Fibroblast of lung (primary cell): Measurements from ENCODE around the gene HCN2. TPM values are rescaled to one million over a fixed set of nuclear protein-coding genes. Genes with fewer than 3 reads are reported as not detected.

ENCODE experiments used
- DNase-seq, 2 donors: peaks; one replicate each; pipeline versions ENCODE4 v3.0.0 to v3.0.0-alpha.2; 2010; ENCODE audit warnings: low read depth in 2 of 2
- H2AFZ ChIP-seq: 2 replicates; pipeline ENCODE4 v1.5.1; 2012; ENCODE audit warnings: low read length, control low read depth, inconsistent platforms
- H3K27ac ChIP-seq: 2 replicates; pipeline ENCODE4 v1.5.1; 2011; ENCODE audit warnings: low read length, control low read depth; ENCODE audit not compliant: insufficient read depth
- H3K27me3 ChIP-seq: 2 replicates; pipeline ENCODE4 v1.5.1; 2011; ENCODE audit warnings: mild to moderate bottlenecking, low read length; ENCODE audit not compliant: control insufficient read depth, insufficient read depth
- H3K36me3 ChIP-seq: 2 replicates; pipeline ENCODE4 v1.5.1; 2011; ENCODE audit warnings: low read length; ENCODE audit not compliant: control insufficient read depth, insufficient read depth
- H3K4me1 ChIP-seq: 2 replicates; pipeline ENCODE4 v1.5.1; 2011; ENCODE audit warnings: low read length; ENCODE audit not compliant: control insufficient read depth, insufficient read depth; ENCODE audit errors: extremely low read depth
- H3K4me2 ChIP-seq: 2 replicates; pipeline ENCODE4 v1.5.1; 2011; ENCODE audit warnings: low read length, control low read depth; ENCODE audit not compliant: insufficient read depth; ENCODE audit errors: extremely low read depth
- H3K4me3 ChIP-seq, 4 experiments: fragments of 200-600 bp in 1 of 4; sonication (generic) in 1 of 4; replicated peaks in 1 of 4; 2 replicates each; pipeline ENCODE4 v1.5.1; 2011 to 2016; ENCODE audit warnings: low read length in 4 of 4, low read depth in 3 of 4, mild to moderate bottlenecking in 3 of 4, control low read depth in 2 of 4, inconsistent platforms in 1 of 4, mixed read lengths in 1 of 4; ENCODE audit not compliant: insufficient read depth in 1 of 4; ENCODE audit errors: control extremely low read depth in 1 of 4
- H3K79me2 ChIP-seq: 2 replicates; pipeline ENCODE4 v1.5.1; 2012; ENCODE audit warnings: mild to moderate bottlenecking, low read length, inconsistent platforms; ENCODE audit not compliant: control insufficient read depth, insufficient read depth
- H3K9ac ChIP-seq: 2 replicates; pipeline ENCODE4 v1.5.1; 2011; ENCODE audit warnings: mild to moderate bottlenecking, low read length, control low read depth; ENCODE audit not compliant: insufficient read depth
- H3K9me3 ChIP-seq: 2 replicates; pipeline ENCODE4 v1.5.1; 2012; ENCODE audit warnings: low read depth, low read length; ENCODE audit not compliant: control insufficient read depth, insufficient read depth
- H4K20me1 ChIP-seq: 2 replicates; pipeline ENCODE4 v1.5.1; 2011; ENCODE audit warnings: low read length; ENCODE audit not compliant: control insufficient read depth, insufficient read depth; ENCODE audit errors: extremely low read depth
- EZH2 ChIP-seq: IDR thresholded peaks from 2 replicates; pipeline ENCODE4 v1.5.1; 2012; ENCODE audit warnings: low read length, control low read depth, mild to moderate bottlenecking; ENCODE audit errors: missing control alignments
- polyA plus RNA-seq, 2 donors: library from polyadenylated mRNA; depleted of rRNA in 1 of 2; stranded (reverse) in 1 of 2; unstranded in 1 of 2; fragments of >200 nt; gene quantifications; 2 replicates each; pipeline ENCODE4 v1.2.1, GENCODE V29; 2011 to 2012; ENCODE audit warnings: missing spikeins in 1 of 2
- total RNA-seq: library from RNA; depleted of rRNA; stranded (reverse); fragments of >200 nt; gene quantifications from 2 replicates; pipeline ENCODE4 v1.2.1, GENCODE V29; 2014
- TF ChIP-seq, protein P1 (sequence below), 2 donors: IDR thresholded peaks in 1 of 2; conservative IDR thresholded peaks in 1 of 2; 1 replicate in 1 of 2; 2 replicates in 1 of 2; pipeline ENCODE4 v1.5.1; 2011 to 2012; ENCODE audit warnings: low read length in 2 of 2, control low read depth in 1 of 2, inconsistent platforms in 1 of 2, low read depth in 1 of 2, mild to moderate bottlenecking in 1 of 2

HCN2 gene
- total and polyA plus RNA-seq, 2 donors (not counting 1 experiment from before 2014, with no cell fraction given), result 0.49 to 0.50 TPM

- Histone ChIP-seq H3K79me2 (peaks cover 21% of the 10 kb centered on the region), H3K9me3 (no peaks in the 10 kb centered on the region), H2AFZ (no peak overlapping the region), H3K9ac (no peak overlapping the region), H3K4me1 (no peaks in the 10 kb centered on the region), H3K36me3 (peaks cover 14% of the 10 kb centered on the region), H3K4me2 (no peak overlapping the region), H4K20me1 (no peaks in the 10 kb centered on the region), H3K4me3 (no peak overlapping the region), H3K27ac (no peak overlapping the region), H3K27me3 (no peaks in the 10 kb centered on the region)
- TF ChIP-seq EZH2, result no peak
- TF ChIP-seq, protein P1, sequence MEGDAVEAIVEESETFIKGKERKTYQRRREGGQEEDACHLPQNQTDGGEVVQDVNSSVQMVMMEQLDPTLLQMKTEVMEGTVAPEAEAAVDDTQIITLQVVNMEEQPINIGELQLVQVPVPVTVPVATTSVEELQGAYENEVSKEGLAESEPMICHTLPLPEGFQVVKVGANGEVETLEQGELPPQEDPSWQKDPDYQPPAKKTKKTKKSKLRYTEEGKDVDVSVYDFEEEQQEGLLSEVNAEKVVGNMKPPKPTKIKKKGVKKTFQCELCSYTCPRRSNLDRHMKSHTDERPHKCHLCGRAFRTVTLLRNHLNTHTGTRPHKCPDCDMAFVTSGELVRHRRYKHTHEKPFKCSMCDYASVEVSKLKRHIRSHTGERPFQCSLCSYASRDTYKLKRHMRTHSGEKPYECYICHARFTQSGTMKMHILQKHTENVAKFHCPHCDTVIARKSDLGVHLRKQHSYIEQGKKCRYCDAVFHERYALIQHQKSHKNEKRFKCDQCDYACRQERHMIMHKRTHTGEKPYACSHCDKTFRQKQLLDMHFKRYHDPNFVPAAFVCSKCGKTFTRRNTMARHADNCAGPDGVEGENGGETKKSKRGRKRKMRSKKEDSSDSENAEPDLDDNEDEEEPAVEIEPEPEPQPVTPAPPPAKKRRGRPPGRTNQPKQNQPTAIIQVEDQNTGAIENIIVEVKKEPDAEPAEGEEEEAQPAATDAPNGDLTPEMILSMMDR (conservative IDR thresholded peaks at IDR 0.05 in 1 of 2, IDR thresholded peaks at IDR 0.05 in 1 of 2; ENCODE audit: low read depth in 1 of 2, low read length in 2 of 2), result no peak
- peak; percentile 50 to 59 for DNase-seq
Observed at GRCh38 chr19:582497-583197, 7.0 kb upstream of the HCN2 start.

GRCh38 chr19:583198-583967, 6.3 kb upstream of the HCN2 start:
- Histone ChIP-seq H2AFZ (no peak overlapping the region), H3K27ac (no peak overlapping the region), H3K9ac (no peak overlapping the region), H3K27me3 (no peaks in the 10 kb centered on the region), H3K36me3 (peaks cover 9% of the 10 kb centered on the region), H3K4me3 (no peak overlapping the region), H4K20me1 (no peaks in the 10 kb centered on the region), H3K4me2 (no peak overlapping the region), H3K4me1 (no peaks in the 10 kb centered on the region), H3K79me2 (peaks cover 13% of the 10 kb centered on the region), H3K9me3 (no peaks in the 10 kb centered on the region)
- no peak for DNase-seq
- TF ChIP-seq, protein P1 (conservative IDR thresholded peaks at IDR 0.05 in 1 of 2, IDR thresholded peaks at IDR 0.05 in 1 of 2; ENCODE audit: low read depth in 1 of 2, low read length in 2 of 2), result no peak
- TF ChIP-seq EZH2, result no peak

GRCh38 chr19:583968-584239, 5.8 kb upstream of the HCN2 start:
- no peaks in the 10 kb centered on the region for H3K9me3 ChIP-seq
- H3K4me2 ChIP-seq, result no peak overlapping the region
- H3K27ac ChIP-seq, result no peak overlapping the region
- H3K9ac ChIP-seq, result no peak overlapping the region
- no peak for DNase-seq
- no peaks in the 10 kb centered on the region for H3K4me1 ChIP-seq
- H3K79me2 ChIP-seq, result peaks cover 11% of the 10 kb centered on the region
- no peak overlapping the region for H2AFZ ChIP-seq
- no peaks in the 10 kb centered on the region for H4K20me1 ChIP-seq
- no peak overlapping the region for H3K4me3 ChIP-seq
- peaks cover 3% of the 10 kb centered on the region for H3K27me3 ChIP-seq
- peaks cover 9% of the 10 kb centered on the region for H3K36me3 ChIP-seq
- TF ChIP-seq, protein P1 (conservative IDR thresholded peaks at IDR 0.05 in 1 of 2, IDR thresholded peaks at IDR 0.05 in 1 of 2; ENCODE audit: low read depth in 1 of 2, low read length in 2 of 2), result no peak
- no peak for TF ChIP-seq EZH2
